ENCODE measurements around the gene TSPAN9. TPM values are rescaled to one million over a fixed set of nuclear protein-coding genes. Genes with fewer than 3 reads are reported as not detected.

TSPAN9 gene
- total RNA-seq, 3 donors from 2014 or later (not counting 1 experiment from before 2014, with no cell fraction given) = 0.86 to 1.6 (median 1.1) TPM

DNA sequence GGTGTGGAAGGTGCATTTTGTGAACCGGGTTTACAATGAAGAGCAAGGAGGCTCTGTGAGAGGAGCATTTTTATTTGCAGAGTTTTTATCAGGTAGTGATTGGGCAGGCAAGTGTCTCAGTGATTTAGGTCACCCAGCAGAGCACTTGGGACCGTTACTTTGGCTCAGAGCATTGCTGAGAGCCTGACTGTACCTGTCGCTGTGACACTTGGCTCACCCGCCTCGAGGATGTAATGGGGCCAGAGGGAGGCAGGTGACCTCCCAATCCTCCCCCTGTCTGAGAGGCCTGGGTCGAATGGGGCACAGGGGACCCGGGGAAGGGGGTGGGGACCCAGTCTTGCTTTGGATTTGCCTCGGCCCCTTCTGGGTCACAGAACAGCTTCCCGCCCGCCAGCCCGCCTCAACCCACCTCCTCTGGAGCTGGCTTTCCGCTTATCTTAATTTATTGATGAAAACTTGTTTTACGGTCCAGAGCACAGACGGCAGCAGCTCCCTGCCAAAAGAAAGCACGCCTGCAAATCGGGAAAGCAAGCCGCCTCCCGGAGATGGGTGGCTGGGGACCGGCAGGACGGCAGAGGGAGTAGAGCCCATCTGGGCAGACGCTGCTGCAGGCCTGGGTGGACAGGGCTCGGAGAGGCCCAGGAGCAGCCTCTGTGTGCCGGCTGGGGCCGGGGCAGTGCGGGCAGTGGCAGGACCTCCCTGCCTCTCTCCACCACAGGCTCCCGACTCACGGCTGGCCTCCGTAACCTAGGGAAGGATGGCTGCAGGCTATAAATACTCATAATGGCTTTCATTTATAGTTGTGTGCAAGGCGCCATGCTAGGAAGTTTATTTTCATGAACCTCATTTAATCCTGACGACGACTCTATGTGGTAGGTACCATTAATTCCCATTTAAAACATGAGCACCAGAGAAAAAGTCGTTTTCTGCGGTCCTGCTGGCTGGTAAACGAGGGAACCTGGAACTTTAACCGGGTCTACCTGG is 187.1 kb downstream of the TSPAN9 start:
- H3K36me3 Mint-ChIP-seq = no peaks in the 10 kb centered on the region
- 89% methylated on average over 35 of the region's 35 CpGs for WGBS (ENCODE audit: insufficient coverage)

DNA sequence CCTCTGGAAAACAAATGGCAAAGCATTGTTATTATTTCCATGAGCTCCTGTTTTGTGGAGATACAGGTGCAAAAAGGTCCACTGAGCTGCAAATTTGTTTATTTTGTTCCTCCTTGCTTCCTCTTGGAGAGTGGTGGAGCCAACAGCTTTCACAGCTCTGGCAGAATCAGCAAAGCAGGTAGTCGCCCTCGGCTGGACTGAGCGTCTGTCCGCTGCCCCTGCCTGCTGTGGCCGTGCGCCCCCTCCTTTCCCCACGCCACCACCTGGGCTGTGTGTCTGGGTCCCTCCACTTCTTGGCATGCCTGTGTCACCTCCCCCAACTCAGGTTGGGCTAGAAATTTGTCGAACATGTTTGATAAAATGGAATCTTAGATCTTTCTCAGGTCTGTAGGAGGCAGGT is 188.2 kb downstream of the TSPAN9 start:
- ATAC-seq (no peak), DNase-seq (no peak)
- no peaks in the 10 kb centered on the region for H3K27me3 ChIP-seq (ENCODE audit: control insufficient read depth, insufficient read depth, low read length)
- H3K4me3 ChIP-seq (ENCODE audit: low read length) = no peak overlapping the region
- H3K27ac Mint-ChIP-seq = no peak overlapping the region
- H3K4me1 ChIP-seq (ENCODE audit: control insufficient read depth, insufficient read depth, low read length) = no peaks in the 10 kb centered on the region
- no peaks in the 10 kb centered on the region for H3K36me3 ChIP-seq (ENCODE audit: control insufficient read depth, insufficient read depth, low read length)
- 94% methylated on average over 8 of the region's 8 CpGs for WGBS (ENCODE audit: insufficient coverage)
- H3K27ac ChIP-seq (ENCODE audit: low read length) = no peak overlapping the region
- no peaks in the 10 kb centered on the region for H3K9me3 Mint-ChIP-seq
- no peak overlapping the region for H3K4me3 Mint-ChIP-seq
- no peaks in the 10 kb centered on the region for H3K4me1 Mint-ChIP-seq
- peaks cover 0 to 7% of the 10 kb centered on the region in 2 donors for H3K27me3 Mint-ChIP-seq (ENCODE audit: low read depth in 2 of 2)
- H3K9me3 ChIP-seq (ENCODE audit: control insufficient read depth, insufficient read depth, low read length) = no peaks in the 10 kb centered on the region
- TF ChIP-seq, protein P1, sequence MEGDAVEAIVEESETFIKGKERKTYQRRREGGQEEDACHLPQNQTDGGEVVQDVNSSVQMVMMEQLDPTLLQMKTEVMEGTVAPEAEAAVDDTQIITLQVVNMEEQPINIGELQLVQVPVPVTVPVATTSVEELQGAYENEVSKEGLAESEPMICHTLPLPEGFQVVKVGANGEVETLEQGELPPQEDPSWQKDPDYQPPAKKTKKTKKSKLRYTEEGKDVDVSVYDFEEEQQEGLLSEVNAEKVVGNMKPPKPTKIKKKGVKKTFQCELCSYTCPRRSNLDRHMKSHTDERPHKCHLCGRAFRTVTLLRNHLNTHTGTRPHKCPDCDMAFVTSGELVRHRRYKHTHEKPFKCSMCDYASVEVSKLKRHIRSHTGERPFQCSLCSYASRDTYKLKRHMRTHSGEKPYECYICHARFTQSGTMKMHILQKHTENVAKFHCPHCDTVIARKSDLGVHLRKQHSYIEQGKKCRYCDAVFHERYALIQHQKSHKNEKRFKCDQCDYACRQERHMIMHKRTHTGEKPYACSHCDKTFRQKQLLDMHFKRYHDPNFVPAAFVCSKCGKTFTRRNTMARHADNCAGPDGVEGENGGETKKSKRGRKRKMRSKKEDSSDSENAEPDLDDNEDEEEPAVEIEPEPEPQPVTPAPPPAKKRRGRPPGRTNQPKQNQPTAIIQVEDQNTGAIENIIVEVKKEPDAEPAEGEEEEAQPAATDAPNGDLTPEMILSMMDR (IDR thresholded peaks at IDR 0.05) = no peak
- intact Hi-C loops (cut with micrococcal nuclease) = no loop called here
- no peaks in the 10 kb centered on the region for H3K36me3 Mint-ChIP-seq

More for the DNA sequence above, 187.1 kb downstream of the TSPAN9 start:
- no peak for ATAC-seq
- Mint-ChIP-seq H3K4me3 (no peak overlapping the region), H3K27me3 (ENCODE audit: low read depth in 2 of 2) (peaks cover 6 to 14% of the 10 kb centered on the region in 2 donors), H3K27ac (no peak overlapping the region), H3K4me1 (no peaks in the 10 kb centered on the region), H3K9me3 (no peaks in the 10 kb centered on the region)
- Histone ChIP-seq H3K36me3 (ENCODE audit: control insufficient read depth, insufficient read depth, low read length) (no peaks in the 10 kb centered on the region), H3K27me3 (ENCODE audit: control insufficient read depth, insufficient read depth, low read length) (no peaks in the 10 kb centered on the region), H3K9me3 (ENCODE audit: control insufficient read depth, insufficient read depth, low read length) (no peaks in the 10 kb centered on the region), H3K27ac (ENCODE audit: low read length) (no peak overlapping the region), H3K4me1 (ENCODE audit: control insufficient read depth, insufficient read depth, low read length) (no peaks in the 10 kb centered on the region), H3K4me3 (ENCODE audit: low read length) (no peak overlapping the region)
- no peak for DNase-seq
- TF ChIP-seq, protein P1 (IDR thresholded peaks at IDR 0.05) = no peak
- intact Hi-C loops (cut with micrococcal nuclease) = no loop called here

DNA sequence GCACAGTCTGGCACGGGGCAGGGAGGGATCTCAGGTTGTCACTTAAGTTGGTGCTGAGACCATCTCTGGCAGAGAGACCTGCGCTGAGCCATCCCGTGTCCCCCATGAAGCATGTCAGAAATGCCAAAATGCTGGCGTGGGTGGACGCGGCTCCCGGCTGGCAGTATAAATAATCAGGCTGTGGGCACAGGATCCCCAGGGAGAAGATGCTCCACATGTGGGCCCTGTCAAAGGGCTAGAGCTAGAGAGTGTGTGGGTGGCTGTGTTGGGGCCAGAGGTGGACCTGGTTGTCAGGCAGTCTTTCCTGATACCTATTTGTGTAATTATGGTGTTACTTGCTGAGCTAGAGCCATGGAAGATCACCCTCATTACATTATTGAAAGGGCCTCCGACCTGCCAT is 189.5 kb downstream of the TSPAN9 start:
- no peaks in the 10 kb centered on the region for H3K9me3 ChIP-seq (ENCODE audit: control insufficient read depth, insufficient read depth, low read length)
- Mint-ChIP-seq H3K27ac (no peak overlapping the region), H3K4me3 (no peak overlapping the region), H3K36me3 (no peaks in the 10 kb centered on the region), H3K9me3 (no peaks in the 10 kb centered on the region), H3K4me1 (no peaks in the 10 kb centered on the region), H3K27me3 (ENCODE audit: low read depth in 2 of 2) (peaks cover 0 to 11% of the 10 kb centered on the region in 2 donors)
- H3K4me3 ChIP-seq (ENCODE audit: low read length) = no peak overlapping the region
- DNase-seq (no peak), ATAC-seq (no peak)
- no peak overlapping the region for H3K27ac ChIP-seq (ENCODE audit: low read length)
- H3K36me3 ChIP-seq (ENCODE audit: control insufficient read depth, insufficient read depth, low read length) = no peaks in the 10 kb centered on the region
- WGBS (ENCODE audit: insufficient coverage) = 79% methylated on average over 8 of the region's 8 CpGs
- no peaks in the 10 kb centered on the region for H3K4me1 ChIP-seq (ENCODE audit: control insufficient read depth, insufficient read depth, low read length)
- TF ChIP-seq, protein P1 (IDR thresholded peaks at IDR 0.05) = no peak
- H3K27me3 ChIP-seq (ENCODE audit: control insufficient read depth, insufficient read depth, low read length) = no peaks in the 10 kb centered on the region
- intact Hi-C loops (cut with micrococcal nuclease) = no loop called here

All from natural killer cell (primary cell).